EL (cell line): ENCODE data around the gene RNF133.

Experiments used
- DNase-seq: peaks from one replicate; pipeline ENCODE4 v3.0.0-alpha.2; 2016

The RNF133 gene, protein sequence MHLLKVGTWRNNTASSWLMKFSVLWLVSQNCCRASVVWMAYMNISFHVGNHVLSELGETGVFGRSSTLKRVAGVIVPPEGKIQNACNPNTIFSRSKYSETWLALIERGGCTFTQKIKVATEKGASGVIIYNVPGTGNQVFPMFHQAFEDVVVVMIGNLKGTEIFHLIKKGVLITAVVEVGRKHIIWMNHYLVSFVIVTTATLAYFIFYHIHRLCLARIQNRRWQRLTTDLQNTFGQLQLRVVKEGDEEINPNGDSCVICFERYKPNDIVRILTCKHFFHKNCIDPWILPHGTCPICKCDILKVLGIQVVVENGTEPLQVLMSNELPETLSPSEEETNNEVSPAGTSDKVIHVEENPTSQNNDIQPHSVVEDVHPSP

DNA sequence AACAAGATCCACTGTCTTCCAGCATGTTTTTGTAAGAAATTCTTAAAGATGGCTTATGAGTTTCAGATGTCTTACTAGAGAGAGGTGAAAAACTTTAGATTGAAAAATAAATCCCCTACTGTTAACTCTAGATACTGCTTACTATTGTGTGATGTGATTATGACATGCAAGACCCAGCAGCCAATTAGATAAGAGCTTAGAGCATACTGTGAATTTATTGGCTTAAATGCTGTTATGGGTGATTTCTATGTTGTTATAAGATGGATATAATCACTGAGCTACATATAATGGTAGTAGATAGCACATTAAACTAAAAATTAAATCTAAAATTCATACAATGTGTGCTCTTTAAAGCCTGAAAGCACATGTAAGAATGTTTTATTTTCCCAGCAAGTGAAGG lies at the start of gene RNF133:
TSS of gene RNF133 (minus strand) at position 101 of the 400 bp plus-strand sequence. CDS start 199 bp downstream, outside the sequence.
- no peak for DNase-seq

DNA sequence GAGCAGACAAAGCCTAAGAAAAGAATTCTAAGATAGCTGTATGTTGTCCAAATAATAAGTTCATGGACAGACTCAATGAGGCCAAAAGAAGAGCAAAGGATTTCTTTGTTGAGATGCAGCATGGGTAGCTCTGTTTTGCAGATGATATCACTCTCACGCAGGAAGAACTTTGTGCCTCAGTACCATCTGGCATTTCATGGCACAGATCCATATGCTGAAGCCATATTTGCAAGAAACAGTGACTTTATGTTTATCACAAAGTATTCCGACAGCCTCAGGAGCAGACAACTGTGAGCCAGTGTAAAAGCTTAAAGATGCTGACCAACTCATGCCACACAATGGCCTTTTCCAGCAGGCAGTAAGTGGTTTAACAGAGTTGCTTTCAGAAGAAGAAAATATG lies 49.3 kb upstream of the RNF133 start:
- DNase-seq = no peak

DNA sequence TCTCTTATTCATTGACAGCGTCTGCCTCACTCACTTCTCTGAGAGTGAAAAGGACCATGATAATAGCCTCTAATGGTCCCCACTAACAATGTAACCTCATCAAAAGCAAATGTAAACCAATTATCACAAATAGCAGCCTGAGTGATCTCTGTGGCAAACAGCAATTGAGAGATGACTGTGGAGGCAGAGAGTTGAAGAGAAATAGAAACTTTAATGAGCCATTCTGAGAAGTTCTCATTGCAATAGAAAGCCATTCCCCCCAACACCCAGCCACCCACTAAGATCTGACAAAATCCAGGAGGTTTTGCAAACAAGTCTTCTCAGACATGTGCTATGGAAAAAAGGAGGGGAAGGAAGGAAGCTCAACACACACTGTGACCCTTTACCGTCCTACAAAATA lies 48.0 kb upstream of the RNF133 start:
- no peak for DNase-seq

DNA sequence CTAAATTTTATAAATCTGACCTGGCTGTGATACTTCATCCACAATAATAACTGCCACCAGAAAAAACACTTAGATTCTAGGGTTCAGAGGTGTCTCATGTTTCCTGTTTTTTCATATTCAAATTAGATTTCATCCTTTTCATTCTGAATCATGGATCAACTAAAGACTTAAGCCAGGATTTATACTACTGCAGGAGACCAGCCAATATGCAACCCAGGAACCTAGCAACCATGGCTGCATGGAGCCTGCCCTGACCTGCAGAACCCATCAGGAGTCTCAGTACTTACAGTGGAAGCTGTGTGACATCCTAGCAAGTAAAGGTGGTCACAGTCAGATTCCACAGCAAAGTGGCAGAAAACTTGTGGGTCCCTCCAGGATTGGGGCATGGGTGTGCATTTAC lies 44.3 kb upstream of the RNF133 start:
- DNase-seq = no peak

DNA sequence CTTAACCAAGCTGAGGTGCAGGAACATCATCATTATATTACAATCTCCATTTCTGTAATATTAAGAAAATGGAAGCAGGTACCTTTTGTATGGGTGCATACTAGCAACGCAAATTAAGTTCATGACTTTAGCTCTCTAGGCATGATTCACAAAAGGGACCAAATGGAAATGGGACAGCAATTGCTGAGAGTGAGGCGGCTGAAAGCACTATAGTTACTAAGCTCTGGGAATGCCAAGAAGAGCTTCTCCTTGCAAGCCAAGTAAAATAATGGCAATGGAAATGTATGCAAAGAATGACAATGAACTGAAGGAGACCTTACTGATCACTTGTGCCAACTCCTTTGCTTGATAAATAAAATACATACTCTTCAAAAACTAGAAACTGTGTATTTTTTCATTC lies 40.0 kb upstream of the RNF133 start:
- DNase-seq = no peak

DNA sequence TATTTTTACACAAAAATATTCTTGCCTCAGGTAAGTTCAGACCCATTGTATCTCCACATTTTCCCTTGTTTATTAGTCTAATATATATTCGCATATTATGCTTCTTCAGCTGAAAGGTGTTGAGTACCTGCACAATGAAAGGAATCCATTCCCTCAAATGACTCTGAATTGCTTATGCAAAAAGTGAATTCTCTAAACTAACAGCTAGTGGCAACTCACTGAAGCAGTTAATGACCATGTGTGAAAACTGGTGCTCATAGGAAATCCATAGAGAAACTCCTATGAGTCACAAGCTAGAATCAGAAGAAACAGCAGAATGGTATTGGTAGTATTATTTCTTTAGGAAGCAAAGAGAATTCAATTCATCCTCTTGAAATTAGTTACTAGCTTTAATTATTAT lies 37.3 kb upstream of the RNF133 start:
- DNase-seq = no peak

DNA sequence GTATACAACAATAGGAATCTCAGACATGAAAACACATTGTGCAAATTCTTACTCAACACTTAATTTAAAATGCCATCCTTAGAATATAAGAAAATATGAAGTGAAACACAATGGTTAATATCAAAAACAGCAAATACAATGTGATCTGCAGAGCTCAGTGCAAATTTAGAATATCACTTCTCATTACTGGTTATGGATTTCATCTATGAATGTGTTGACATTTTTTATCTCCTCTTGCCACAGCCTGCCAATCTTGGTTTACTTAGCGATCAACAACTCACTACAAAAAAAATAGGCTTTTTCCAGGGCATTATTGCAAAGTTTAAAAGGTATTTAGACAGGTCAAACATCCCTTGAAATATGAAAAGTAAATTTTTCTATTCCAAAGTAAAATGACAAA lies 28.8 kb upstream of the RNF133 start:
- DNase-seq = no peak

DNA sequence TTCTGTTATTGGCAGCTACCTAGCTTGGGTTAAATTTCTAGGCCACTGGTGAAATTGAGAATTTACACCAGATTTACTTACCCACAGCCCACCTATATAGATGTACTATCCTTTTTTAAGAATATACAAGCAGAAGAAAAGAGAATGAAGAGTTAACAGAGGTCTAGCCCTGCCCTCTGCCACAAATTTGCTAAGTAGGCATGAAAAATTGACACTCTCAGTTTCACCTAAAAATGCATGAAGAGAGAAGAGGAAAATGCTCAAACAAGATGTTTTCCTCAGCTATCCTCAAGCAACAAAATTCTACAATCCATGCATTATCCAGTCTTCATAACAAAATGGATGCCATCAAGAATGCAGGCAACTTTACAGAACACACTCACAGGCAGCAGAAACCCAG lies 28.4 kb upstream of the RNF133 start:
- no peak for DNase-seq

DNA sequence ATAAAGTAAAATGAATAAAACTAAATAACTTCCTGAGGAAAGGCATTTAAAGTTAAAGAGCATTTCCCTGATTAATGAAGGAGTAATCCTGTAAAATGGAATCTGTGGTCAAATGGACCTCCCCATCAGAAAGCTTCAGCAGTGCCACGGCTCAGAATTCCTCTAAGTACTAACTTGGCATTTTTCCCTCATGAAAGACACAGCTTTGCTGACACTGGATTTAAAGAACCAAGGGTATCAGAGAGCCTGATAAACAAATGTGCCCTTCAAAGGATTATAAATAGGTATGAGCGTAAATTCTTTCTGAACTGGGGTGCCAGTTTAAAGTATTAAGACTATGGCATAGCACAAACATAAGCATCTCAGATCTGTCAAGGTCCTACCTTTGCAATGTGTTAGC lies 28.0 kb upstream of the RNF133 start:
- DNase-seq = no peak

DNA sequence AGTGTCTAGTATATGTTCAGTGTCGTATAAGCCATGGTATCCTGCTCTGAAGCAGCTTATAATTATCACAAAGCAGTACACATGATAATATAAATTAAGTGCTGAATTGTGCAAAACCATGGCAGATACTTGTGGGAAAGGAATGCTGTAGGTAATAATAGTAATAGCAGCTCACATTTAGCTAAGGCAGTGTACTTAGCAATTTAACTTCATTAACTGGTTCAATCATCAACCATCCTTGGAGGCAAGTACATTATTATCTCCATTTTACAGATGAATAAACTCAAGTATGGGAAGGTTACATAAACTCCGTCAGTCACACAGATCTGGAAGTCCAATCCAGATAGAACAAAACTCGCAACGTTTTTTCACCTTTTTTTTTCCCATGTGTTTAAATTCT lies 25.4 kb upstream of the RNF133 start:
- DNase-seq = no peak

DNA sequence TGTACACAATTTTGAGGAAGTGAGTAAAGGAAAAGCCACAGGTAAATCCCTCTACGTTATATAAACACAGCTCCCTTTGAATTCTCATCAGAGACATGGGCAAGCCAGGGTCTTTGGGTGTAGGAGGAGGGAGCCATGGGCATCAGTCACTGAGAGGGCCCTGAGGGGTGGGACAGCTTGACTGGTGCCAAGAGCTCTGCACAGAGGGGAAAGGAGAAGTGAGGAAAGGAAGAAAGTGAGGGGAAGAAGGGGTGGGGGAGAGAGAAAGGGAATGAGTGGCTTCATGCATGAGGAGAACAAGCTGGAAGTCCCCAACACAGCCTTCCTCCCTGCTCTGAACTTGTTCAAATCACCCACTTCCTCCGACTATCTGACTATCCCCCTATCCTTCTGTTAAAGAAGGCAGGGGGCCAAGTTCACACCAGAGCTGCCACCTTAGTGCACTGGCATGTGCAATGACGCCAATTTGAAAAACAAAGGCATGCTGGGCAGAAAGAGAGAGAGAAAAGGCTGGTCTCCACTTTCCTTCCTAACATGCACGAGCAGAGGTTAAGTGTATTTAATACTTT lies 20.2 kb upstream of the RNF133 start:
- no peak for DNase-seq

DNA sequence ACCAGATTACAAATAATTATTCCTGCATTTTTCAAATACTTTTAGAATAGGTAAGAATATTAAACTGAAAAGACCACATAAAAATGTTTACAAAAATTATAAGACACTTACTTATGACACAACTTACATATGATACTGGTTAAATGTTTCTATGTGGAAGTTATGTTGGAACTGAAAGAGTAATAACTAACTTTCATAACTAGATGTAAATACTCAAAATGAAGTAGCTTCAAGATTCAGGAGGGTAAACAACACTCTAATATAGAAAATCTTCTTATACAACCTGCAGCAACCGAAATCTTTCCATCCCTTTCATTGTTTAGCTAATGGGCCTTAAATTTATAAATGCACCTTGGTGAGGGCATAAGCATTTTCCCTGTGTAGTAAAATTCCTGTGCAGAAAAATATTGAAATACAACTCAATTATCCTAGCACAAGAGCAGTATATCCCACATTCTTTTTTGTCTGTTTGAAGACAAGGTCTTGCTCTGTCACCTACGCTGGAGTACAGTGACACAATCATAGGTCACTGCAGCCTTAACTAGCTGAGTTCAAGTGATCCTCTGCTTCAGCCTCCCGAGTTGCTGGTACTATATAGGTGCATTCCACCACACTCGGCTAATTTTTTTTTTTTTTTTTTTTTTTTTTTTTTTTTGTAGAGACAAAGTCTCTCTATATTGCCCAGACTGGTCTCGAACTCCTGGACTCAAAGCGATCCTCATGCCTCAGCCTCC lies 18.6 kb upstream of the RNF133 start:
- no peak for DNase-seq

DNA sequence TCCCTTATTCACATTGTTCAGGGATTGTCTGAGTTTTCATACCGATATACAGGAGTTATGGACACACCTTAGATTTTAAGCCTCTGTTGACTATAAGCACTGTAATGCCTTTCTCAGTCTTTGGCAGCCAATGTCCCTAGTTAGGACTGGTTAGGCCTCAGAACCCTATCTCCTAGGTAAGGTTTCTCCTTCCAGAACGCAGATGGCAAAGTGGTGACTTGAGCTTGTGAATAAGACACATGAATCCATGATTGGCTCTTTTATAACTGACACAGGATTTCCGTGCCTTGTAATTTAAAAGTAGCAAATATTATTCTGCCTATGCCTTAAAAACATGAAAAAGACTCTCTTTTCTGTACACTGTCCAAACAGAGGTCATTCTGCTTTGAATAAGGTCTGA lies 16.3 kb upstream of the RNF133 start:
- no peak for DNase-seq

DNA sequence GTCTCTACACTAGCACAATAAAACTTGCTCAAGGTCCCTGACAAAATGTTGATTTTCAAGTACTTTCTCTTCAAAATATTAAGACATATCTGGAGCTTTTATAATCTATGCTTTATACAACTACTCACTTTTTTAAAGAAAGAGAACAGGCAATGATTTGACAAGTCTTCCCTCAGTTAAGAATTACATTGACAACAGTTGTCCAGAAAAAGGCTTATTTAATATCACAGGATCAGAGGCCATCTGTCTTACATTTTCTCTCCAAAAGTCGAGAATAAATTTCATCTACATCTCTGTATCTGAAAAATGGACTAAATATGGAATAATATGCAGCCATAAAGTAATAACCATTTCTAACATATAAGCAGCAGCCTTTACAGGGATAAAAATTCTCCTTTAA lies 12.0 kb upstream of the RNF133 start:
- no peak for DNase-seq

DNA sequence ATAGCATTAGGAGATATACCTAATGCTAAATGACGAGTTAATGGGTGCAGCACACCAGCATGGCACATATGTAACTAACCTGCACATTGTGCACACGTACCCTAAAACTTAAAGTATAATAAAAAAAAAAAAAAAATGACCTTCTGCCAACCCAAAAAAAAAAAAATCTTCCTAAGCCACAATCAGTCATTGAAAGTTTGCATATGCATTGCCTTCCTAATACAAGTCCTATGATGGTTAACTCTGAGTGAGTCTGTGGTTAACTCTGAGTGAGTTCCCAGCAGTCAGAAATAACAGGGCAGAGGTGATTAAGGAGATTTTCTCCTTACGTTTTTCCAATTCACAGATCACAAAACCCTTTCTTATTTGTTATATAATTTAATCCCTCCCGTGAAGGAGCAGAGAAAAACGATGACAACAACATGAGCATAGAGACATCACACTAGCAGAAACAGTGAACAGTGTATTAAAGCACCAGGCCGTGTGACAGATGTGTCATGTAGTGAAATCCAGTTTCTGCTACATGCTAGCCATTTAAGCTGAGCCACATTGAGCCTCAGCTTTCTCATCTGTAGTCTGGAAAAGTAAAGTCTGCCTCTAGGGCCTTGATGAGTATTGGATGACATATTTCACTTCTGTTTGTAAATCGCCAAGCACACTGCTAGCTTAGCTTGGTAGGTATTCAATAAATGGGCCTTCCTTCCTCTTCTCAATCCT lies 11.2 kb upstream of the RNF133 start:
- DNase-seq = no peak

DNA sequence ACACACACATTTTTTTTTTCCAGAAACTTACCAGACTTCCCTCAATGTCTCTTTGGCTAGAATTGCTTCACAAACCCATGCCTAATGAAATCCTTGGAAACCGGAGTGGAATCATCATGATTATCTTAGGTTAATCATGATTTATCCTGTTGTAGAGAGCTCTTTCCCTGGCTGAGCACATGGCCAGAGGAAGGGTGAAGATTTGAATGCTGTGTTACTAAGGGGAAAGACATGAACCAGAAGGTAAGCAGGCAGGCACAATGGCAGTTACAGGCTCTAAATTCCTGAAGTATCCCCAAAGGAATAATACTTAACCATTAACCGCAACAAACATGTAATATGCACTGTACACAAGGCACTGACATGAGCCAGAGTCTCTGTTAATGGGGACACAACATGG lies 7.9 kb upstream of the RNF133 start:
- no peak for DNase-seq

DNA sequence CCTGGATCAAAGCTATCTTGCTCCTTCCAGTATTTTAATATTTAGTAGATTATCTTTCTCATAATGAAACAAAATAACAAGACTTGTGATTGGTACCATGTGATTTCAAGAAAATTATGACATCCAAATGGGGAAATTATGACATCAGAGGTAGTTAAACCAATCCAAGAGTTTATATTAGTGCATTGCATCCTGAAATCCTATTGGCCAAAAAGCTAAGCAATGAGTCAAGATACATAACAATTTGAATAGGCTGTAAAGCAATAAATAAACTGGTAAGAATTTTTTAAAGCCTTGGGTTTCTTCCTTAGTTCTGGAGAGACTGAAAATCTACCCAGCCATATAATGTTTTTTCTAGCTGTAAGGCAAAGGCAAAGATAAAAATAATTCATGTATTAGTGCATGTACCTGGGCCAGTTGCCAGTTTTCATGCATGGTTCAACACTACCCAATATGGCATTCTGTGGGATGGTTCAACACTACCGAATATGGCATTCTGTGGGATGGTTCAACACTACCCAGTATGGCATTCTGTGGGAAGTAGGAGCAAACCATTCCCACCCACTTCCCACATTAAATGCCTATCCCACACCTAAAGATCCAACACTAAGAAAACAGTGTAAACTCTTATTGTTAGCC lies 4.1 kb upstream of the RNF133 start, which contains the start of gene RNF148:
TSS of gene RNF148 (minus strand) at position 51 of the 639 bp plus-strand sequence. CDS start 172 bp downstream, outside the sequence.
- DNase-seq = no peak

DNA sequence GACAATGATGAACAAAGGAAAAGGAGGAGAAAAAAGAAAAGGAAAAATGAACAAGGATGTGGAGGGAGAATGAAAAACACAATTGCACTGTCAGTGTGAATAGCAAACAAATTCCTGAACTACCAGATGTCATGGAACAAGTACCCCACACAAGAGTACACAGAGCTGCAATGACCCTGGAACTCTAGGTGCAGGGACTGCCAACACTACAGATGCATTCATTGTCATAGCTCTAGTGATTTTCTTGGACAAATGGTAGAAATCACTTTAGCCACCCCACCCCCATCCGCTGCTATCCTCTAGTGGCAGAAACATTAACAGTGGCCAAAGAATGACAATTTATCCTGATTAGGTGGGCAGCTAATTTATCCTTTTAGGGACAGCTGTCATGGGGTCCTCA lies 3.1 kb downstream of the RNF133 start:
- no peak for DNase-seq

DNA sequence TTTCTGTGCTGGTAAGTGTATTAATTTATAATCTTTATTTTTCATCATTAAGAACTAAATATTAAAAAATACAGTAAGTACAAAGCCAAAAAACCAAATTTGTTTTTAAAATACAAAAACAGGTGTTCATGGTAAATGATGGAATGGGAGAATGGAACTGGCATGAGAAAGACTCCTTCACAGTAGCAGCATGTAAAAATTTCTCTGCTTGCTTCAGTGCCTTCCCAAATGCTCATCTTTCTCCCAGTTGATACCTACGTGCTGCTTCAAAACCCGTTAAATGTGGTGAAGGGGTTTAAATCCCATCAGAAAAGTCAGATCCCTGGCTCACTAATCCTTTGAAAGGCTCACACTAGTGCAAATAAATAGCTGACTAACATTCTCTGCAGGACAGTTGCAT lies 4.2 kb downstream of the RNF133 start:
- DNase-seq = no peak

DNA sequence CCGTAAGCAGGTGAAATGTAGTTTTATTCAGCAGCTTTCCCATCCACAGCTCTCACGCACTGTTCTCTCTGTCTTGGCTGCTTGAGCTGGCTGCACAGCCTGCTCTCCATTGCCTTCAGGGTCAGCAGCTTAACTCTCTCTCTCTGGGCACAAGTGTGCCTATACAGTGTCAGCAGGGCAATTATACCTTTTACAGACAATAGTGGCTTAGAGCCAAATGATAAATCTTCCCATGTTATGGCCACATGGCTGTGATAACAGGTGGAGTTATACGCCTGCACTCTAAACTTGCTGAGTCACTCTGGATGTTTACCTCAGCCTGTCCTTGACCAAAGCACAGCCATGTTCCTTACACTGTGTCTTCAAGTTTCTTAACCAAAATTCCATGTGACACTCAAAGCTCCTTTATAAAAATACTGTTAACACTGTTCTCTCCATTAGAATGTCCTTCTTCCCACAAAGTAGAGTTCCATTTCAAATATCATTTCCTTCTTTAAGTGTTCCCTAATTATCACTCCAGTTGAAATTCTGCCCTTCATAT lies 6.1 kb downstream of the RNF133 start:
- DNase-seq = no peak

DNA sequence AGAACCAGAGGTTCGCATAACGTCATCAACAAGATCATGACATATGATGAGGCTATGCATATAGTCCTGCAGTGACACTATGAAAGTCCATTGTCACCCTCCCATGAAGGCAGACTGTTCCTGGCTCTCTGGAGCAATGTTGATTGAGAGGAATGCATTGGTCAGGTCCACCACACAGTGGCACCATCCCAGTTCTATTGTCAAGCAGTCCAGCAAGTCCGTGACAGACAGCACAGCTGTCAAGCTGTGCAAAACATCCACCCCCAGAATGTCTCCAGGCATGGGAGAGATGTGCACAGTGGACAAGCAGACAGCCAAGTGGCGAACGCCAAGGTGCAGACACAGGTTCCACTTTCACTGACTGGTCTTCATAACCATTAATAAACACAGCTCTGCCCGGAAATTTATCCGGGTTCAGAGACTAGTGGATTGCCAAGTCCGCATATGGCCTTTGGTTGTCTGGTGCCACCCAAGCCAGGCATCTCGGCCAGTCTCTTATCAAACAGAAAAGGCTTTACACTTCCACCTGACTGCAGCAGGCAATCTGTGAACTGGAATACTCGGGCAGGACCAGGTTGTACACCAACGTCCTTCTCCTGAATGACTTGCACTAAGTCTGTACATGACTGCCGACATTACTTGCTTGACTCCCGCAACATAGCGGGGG lies 7.2 kb downstream of the RNF133 start:
- DNase-seq = no peak
